Renal cortical epithelial cell (primary cell): Measurements from ENCODE around the gene LGALS3BP. TPM values are rescaled to one million over a fixed set of nuclear protein-coding genes. Genes with fewer than 3 reads are reported as not detected.

Experiments used
- DNase-seq: peaks from one replicate; pipeline ENCODE4 v3.0.0-alpha.2; 2011; ENCODE audit warnings: low read depth
- total RNA-seq: library from RNA; depleted of rRNA; stranded (reverse); fragments of >200 nt; gene quantifications from 2 replicates; pipeline ENCODE4 v1.2.3, GENCODE V29; 2014

Gene LGALS3BP
- total RNA-seq, 1 donor from 2014 or later, result 548 TPM

- DNase-seq, result no peak
Measured at GRCh38 chr17:78981010-78981888, 1.5 kb upstream of the LGALS3BP start.

- no peak for DNase-seq
Measured at GRCh38 chr17:78980624-78980972, 875 bp upstream of the LGALS3BP start.

GRCh38 chr17:78977997-78978973 is 1.4 kb downstream of the LGALS3BP start:
- DNase-seq, result no peak

GRCh38 chr17:78977681-78977943 is 2.1 kb downstream of the LGALS3BP start:
- no peak for DNase-seq

GRCh38 chr17:78976907-78977680 is 2.6 kb downstream of the LGALS3BP start:
- no peak for DNase-seq

GRCh38 chr17:78974635-78975591 is 4.8 kb downstream of the LGALS3BP start:
- peak; percentile 65 for DNase-seq

- DNase-seq, result no peak
Measured at GRCh38 chr17:78973792-78974520, 5.8 kb downstream of the LGALS3BP start.

- DNase-seq, result no peak
Measured at GRCh38 chr17:78973196-78973595, 6.5 kb downstream of the LGALS3BP start.

- no peak for DNase-seq
Measured at GRCh38 chr17:78972507-78973105, 7.1 kb downstream of the LGALS3BP start.

- no peak for DNase-seq
Measured at GRCh38 chr17:78971756-78972506, 7.8 kb downstream of the LGALS3BP start.

- peak; percentile 50 for DNase-seq
Measured at GRCh38 chr17:78970834-78971755, 8.6 kb downstream of the LGALS3BP start.

GRCh38 chr17:78969865-78970264 is 9.9 kb downstream of the LGALS3BP start:
- no peak for DNase-seq

GRCh38 chr17:78967782-78968362 is 11.9 kb downstream of the LGALS3BP start:
- no peak for DNase-seq

- DNase-seq, result no peak
Measured at GRCh38 chr17:78966910-78967600, 12.7 kb downstream of the LGALS3BP start.

- no peak for DNase-seq
Measured at GRCh38 chr17:78966123-78966813, 13.5 kb downstream of the LGALS3BP start.

GRCh38 chr17:78965491-78965924 is 14.2 kb downstream of the LGALS3BP start:
- no peak for DNase-seq
